Right hindlimb (tissue), 1 donor: Measurements from ENCODE around the gene NSFL1C.

Experiments
- DNase-seq: peaks from one replicate; pipeline ENCODE4 v3.0.0-alpha.2; 2018

The NSFL1C gene

DNA sequence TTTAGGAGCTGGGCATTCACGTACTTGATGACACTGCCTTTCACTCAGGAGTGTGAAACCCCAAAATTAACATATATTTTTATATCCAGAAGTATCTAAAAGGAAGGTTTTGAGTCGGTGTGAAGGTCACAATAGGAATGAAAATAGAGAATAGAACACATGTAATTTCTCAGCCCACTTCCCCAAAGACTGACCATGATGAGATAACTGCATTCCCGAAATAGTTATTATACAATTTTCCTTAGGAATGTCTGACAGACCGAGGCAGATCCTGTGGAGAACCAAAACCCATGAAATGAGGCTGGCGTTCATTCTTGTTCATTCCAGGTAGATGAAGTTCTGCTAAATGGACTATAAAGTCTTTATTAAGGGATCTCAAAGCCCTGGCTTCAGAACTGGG, 10.3 kb downstream of the NSFL1C start:
- DNase-seq = no peak

DNA sequence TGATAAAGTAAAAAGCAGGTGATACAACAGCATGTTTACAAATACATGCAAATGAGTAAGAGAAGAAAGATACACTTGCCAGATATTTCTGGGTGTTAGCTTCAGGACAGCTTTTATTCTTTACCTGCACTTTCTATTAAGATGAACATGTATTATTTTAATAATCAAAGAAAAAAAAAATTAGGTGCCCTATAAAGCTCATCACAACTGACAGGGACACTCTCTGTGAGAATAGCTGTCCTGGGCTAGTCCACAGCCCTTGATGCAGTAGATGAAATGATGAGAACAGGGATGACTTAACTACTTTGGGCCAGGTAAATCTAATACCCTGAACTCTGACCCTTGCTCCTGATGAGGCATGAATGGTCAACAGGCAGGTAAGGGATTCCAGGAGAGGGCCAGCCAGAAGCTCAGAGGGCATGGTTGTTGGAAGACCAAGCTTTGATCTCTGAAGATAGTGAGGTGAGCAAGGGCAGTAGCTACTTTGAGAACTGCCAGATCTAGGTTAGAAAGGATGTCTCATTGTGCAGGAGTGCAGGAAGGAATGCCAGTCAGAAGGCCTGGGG, 15.6 kb downstream of the NSFL1C start:
- no peak for DNase-seq

DNA sequence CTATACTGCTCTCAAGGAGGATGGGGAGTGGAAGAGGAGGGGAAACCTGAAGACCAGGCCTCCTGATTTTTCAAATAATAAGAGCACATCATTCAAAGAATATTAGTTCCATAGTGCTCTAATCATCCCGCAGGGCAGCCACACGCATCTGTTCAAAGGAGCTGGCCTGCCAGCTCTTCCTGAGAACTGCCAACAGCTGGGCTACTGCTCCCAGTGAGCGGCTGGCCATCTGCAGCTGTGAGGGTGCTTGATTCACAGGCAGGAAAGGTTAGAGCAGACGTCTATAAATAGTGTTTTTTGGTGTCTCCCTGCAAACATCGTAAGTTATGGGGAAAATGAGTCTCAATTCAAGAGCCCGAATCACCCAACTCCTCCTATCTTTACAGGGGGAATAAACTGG, 17.3 kb downstream of the NSFL1C start:
- peak; percentile 61 for DNase-seq

DNA sequence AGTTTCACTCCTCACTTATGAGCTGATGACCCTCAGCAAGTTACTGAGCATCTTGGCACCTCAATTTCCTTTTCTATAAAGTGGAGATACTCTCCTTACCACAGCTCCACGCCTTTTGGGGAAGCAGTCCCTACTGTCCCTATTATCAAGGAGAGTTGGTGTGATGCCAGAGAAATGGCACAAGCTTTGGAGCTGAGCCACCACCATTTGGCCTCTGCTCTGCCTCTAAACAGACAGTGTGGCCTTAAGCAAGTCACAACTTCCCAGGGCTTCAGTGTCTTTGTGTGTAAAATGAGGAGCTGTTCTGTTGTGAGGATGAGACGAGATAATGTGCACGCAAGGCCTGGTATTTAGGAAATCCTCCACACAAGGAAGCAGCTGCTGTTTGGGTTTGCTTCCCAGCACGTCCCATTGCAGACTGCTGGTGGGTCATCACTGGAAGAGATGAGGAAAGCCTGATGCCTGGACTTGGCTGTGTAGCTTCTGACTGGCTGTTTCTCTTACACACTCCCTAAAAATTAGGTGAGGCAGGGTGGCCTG, 18.5 kb downstream of the NSFL1C start:
- peak; percentile 30 for DNase-seq

DNA sequence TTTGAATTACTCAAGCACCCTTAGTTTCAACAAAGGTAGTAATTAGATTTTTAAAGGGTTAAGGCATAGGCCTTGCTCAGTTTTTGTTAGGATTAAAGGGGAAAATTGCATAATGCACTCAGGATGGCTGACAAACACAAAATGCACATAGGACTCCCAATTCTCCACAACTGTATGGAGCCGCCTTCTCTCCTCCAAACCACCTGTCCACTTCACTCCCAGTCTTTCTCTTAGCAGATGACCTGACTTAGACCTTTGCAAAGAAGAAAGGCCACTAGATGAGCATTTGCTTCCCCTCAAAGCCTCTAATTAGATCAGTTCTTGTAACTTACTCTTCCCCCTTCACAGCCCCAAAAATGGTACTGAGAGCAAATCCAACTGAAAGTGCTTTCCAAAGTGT, 20.1 kb downstream of the NSFL1C start:
- no peak for DNase-seq

DNA sequence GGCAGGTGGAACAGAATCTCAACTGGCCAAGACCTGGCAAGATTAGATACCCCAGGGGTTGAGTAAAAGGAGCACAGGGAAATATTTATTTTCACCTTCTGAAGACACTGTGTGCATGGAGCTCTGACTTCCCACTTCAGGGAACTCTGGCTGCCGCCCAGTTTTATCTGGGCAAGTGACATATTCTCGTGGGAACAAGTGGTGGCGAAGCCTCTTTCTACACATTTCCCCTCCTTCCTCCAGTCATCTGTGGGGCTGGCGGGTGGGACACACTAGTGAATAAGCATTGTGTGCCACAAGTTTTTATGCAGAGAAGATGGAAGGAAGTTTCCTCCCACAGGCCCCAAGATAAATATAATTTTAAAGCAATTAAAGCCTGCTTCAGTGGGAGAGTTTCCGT, 23.6 kb downstream of the NSFL1C start:
- no peak for DNase-seq

DNA sequence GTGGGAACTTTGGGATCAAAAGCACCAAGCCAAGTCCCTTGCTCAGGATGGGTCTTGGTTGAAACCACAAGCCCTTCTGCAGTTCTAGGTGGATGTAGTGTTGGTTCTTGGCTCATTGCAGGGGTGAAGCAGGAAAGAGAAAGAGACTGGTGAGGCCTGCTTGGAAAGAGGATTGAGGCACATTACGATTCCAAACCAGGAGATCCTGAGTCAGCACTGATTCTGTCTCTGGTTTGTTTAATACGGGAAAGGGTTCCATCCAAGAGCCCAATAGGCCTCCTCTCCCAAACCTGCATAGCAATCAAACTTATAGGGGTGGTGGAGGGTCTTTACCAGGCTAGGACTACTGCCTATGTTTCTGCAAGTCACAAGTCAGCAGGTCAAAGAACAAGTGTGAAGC, 24.3 kb downstream of the NSFL1C start:
- DNase-seq = no peak

DNA sequence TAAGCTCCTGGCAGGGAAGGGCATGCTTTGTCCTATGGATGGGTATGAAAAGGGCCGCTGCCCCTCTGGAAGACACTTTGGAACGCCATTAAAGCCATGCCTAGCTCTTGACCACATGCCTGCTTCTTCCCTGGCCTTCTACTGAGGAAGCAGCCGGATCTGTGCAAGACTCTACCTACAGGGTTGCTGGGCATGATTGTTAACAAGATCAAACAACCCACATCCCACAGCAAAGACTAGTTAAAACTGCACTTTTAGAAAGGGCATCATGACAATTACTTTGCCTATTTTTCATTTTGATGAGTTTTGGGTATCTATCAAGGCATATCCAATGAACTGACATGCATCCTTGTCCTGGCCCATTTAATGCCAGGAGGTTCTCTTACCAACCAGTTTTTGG, 25.5 kb downstream of the NSFL1C start:
- no peak for DNase-seq

DNA sequence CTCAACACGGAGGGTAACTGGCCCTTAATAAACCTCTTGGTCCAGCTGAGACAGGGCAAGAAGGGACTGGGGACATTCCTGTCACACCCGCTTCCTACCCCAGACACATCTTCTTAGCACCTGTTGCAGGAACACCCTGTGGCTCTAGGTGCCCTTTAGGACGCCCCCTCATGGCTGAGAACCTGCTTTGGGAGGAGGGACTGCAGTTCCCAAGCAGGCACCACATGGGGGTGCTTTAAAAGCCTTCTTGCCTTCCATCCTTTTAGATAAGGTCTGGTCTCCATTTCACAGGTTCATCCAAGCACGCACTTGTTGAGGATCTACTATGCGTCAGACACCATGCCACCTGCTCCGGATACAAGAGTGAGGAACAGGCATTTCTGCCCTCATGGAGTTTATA, 26.6 kb downstream of the NSFL1C start:
- DNase-seq = no peak

DNA sequence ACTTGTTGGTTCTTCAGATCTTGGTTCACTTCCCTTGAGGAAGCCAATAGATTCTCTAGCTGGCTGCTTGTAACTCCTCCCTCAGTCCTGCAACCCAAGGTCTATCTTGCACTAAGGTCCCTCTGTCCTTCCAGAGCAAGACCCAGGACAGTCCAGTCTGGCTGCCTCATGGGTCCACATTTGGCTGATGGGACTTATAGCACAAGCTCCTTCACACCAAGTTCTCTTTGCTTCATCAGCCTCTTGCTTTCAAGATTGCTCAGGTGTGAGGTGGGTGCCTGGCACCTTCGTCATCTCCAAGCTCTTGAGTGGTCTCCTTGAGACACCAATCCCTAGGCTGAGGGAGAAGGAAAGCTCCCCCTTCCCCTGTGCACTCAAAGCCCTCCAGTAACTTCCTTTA, 28.3 kb downstream of the NSFL1C start:
- no peak for DNase-seq

DNA sequence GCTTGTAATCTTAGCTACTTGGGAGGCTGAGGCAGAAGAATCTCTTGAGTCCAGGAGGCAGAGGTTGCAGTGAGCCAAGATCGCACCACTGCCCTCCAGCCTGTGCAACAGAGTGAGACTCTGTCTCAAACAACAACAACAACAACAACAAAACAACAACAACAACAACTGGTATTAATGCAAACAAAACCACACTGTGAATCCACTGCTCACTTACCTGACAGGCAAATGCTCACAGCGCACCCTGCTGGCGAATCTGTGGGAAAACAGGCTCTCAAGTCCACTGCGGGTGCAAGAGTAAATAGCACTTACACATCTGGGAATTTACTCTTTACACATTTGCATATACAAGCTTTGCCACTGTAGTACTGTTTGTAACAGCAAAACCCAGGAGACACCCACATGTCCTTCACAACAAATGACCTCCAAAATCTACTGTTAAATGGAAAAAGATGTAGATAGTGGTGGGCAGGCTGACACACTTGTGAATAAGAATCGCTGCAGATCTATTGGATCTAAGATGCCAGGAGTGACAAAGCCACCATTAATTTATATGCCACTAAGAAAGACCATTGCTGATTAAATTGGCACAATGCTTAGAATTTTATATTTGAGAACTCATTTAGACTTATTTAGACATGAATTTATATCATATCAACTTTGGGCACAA, 29.3 kb downstream of the NSFL1C start:
- DNase-seq = peak; percentile 70

DNA sequence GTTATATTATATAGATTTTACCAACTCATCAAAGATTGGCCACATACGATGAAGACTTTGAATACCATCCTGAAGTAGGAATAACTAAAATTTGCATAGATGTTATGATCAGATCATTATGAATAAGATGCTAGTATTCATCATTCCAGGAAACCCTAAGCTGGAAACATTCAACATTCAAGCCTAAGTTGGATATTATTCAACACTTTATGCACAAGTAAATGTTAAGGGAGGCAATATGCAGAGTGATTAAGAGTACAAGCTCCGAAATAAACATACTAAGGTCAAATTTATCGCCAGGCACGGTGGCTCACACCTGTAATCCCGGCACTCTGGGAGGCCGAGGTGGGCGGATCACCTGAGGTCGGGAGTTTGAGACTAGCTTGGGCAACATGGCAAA, 30.4 kb downstream of the NSFL1C start:
- no peak for DNase-seq

DNA sequence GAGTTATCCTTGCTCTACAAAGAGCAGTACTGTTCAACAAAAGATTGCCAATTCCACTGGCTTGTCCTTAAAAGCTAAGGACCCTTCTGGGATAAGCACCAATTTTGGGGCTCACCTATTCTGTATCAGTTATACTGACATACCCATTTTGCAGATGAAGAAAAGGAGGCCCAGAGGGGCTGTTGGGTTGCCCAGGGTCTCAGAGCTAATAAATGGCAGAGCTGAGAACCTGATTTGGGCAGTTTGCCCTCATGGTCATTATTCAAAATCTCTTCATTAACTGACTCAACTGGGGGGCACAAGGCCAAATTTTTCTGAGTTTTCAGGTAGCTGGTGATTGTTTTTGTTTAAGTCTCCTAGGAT, 31.3 kb downstream of the NSFL1C start:
- no peak for DNase-seq

DNA sequence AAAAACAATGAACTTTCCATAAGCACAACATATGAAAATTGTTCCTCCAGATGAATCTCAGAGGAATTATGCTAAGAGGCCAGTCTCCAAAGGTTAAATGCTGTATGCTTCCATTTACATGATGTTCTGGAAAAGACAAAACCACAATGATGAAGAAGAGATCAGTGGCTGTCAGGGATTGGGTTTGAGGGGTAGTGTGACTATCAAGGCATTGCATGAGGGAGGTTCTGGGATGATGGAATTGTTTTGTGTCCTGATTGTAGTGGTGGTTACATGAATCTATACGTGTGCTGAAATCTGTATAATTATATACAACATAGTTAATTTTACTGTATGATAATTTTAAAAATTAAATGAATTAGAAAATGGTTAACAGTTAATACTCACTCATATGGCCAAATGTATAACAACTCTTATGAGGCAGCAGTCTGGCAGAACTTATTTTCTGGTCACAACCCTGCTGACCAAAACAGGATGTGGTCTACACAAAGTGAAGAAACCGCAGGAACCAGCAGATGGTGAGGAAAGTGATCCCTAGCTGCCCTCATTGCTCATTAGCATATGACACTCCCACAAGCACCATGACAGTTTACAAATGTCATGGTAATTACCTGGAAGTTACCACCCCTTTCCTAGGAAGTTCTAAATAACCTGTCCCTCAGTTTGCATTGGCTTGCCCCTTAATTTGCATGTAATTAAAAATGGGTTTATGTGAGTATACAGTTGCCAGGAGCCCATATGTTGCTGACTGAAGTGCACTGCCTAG, 31.9 kb downstream of the NSFL1C start:
- no peak for DNase-seq

DNA sequence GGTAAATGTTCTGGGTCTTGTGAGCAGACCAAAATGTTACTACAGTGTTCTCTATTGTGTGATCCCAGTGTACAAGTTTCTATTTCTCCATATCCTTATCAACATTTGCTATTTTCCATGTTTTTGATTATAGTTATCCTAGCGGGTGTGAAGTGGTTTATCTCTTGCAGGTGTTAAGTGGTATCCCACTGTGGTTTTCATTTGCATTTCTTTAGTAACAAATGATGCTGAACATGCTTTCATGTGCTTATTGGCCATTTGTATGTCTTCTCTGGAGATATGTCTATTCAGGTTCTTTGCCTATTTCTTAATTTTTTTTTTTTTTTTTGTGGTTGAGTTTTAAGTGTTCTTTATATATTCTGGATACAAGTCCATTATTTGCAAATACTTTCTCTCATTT, 35.5 kb downstream of the NSFL1C start:
- DNase-seq = no peak

DNA sequence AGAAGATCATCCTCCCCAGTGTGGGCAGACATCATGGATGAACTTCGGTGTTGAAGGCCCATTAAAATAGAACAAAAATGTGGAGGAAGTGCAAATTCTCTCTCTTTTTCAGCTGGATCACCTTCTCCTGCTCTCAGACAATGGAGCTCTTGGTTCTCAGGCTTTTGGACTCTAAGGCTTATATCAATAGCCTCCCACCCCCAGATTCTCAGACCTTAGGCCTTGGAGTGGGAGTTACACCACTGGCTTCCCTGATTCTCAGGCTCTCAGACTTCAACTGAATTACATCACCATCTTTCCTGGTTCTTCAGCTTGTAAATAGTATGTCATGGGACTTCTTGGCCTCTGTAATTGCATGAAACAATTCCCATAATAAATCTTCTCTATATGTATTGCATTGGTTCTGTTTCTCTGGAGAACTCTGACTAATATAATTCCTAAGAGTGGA, 36.6 kb downstream of the NSFL1C start:
- DNase-seq = no peak

DNA sequence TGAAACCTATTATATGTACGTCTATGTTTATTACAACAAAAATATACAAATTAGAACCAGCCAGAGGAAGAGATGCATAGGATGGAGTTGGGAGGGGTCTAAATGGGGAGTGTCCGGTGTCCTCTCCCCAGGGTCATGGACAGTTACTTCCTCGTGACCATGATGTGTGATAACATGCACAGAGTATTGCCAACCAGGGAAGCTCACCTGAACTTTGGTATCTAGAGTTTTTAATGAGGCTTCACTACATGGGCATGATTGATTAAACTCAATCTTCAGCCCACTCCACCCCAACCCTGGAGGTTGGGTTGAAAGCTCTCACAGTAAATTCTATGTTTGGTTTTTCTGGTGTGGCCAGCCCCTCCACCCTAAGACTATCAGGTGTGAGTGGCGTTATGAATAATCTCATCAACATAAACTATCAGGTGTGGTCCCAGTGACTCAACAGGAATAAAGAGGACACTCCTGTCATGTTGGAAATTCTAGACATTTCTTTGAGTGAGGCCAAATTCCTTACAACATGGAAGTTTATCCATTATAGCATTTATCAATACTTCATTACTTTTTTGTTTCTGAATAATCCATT, 37.4 kb downstream of the NSFL1C start:
- DNase-seq = no peak

DNA sequence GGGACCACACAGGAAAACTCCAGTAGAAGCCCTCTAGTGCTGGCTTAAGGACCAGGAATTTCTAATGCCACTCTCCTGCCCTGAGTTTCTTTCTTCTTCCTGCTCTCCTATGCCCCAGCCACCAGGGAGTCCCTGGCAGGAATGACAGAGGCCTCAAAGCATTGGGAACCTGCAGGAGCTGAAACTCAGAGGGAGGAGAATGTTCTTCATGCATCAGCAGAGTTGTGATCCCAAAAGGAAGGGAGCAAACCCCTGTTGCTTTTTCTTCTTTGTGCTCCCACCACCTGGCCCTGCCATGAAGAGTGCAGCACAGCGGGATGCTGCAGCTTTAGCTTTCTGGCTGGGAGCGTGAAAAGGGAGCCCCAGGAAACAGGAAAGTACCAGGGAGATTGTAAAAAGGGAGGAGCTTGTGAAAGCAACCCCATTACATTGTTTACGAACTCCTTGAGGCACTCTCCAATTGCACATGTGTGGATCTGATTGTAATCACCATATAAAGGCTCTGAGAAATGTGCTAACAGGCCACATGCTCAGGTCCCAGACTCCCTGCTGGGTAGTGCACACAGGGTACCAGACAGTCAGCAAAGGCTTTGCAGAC, 39.1 kb downstream of the NSFL1C start:
- DNase-seq = no peak

DNA sequence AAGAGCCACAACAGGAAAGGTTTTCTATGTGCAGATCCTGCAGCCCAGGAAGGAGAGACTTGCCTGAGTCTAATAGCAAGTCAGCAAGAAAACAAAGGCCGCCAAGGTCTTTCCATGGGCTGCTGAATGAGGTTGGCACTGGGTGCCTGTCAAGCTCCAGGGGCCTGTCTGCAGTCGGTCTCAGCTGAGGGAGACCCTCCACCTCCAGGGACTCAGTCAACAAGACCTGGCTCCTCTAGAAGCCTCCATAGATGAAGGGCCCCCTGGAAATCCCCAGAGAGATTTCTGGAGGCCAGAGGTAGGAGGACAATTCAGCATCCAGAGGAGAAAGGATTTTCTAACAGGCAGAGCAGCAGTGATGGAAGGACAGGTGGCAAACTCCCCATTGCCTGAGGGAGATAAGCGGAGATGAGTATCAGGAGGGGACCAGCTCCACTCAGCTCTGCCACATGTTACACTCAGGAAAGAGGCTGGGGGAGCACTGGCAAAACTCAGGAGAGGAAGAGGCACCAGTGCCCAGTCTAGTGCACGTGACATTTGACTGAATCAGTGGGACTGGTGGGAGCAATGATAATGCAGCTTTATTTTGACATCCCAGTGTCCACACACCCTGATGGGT, 40.3 kb downstream of the NSFL1C start:
- no peak for DNase-seq

DNA sequence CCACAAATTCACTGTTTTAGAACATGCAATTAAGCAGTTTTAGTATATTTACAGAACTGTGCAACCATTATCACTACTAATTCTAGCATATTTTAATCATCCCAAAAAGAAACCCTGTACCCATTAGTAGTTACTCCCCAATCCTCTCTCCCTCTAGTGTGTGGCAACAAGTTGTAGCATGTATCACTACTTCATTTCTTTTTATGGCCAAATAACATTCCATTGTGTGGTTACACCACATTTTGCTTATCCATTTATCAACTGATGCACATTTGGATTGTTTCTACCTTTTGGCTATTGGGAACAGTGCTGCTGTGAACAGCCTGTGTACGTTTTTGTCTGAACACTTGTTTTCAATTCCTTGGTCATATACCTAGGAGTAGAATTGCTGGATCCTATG, 42.3 kb downstream of the NSFL1C start:
- no peak for DNase-seq

DNA sequence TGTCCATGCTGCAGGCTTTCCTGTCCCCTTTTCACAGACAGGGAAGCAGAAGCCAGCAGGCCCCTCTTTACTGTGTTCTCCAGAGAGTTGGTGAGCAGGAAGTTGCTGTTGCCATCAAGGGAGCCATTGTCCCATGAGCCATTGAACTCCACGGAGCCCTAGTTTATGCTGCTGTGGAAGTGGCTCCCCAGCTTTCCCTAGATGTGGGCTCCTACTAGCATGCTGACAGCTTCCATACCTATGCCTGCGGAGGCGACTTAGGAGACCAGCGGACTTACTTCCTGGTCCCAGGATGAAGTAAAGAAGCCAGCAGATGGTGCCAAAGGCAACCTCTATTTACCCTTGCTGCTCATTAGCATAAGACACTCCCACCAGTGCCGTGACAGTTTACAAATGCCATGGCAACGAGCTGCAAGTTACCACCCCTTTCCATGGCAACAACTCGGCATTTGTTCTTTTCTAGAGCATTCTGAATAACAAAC, 43.0 kb downstream of the NSFL1C start:
- no peak for DNase-seq

DNA sequence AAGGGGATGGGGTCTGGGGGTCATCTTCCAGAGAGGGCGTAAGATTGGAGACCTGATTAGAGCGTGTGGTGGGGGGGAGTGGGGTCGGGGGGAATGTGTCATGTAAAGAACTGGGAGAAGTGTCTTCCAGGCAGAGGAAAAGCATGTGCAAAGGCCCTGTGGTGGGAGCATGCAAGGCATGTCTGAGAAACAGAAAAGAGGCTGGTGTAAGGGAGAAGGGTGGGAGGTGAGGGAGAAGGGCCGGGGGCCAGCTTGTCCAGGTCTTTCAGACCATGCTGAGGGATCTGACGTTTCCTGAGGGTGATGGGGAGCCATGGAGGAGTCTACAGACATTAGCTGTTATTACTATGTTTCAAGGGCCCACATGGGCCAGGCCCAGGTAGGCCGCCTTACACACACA, 43.4 kb downstream of the NSFL1C start:
- no peak for DNase-seq

DNA sequence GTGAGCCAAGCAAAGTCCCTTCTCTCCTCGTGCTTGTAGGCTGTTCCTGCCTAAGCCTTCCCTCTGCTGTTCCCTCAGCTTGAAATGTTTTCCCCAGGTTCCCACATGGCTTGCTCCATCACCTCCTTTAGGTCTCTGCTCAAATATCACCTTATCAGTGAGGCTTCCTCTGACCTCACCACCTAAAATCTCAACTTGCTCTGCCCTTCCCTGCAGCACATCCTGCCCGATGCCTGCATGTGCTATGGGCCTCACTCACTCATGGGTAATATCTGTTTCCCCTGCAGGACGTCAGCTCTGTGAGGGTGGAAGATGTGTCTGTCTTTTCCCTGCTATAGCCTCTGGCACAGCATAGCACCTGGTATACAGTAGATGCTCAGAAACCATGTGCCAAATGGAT, 43.9 kb downstream of the NSFL1C start:
- no peak for DNase-seq
